ENCODE measurements around the gene GALNTL6.

GRCh38 chr4:172989984-172990820 is 1177.0 kb downstream of the GALNTL6 start:
- TF ChIP-seq CTCF (IDR thresholded peaks at IDR 0.05; ENCODE audit: poor library complexity, severe bottlenecking) (no peak), RAD21 (conservative IDR thresholded peaks at IDR 0.05) (no peak), REST (IDR thresholded peaks at IDR 0.05; ENCODE audit: borderline replicate concordance) (no peak), EP300 (conservative IDR thresholded peaks at IDR 0.05; ENCODE audit: poor library complexity, severe bottlenecking) (no peak), SMC3 (conservative IDR thresholded peaks at IDR 0.05; ENCODE audit: poor library complexity) (no peak), EZH2 (IDR thresholded peaks at IDR 0.05; ENCODE audit: borderline replicate concordance, insufficient read depth, low read length, poor library complexity, severe bottlenecking) (no peak)
